Activated naive CD8-positive, alpha-beta T cell (primary cell): ENCODE data around the gene ZNF747.

Source experiments
- H3K27ac Mint-ChIP-seq: one replicate; pipeline ENCODE4 v1.8.0; 2021; ENCODE audit warnings: mixed read lengths
- H3K27me3 Mint-ChIP-seq: one replicate; pipeline ENCODE4 v1.8.0; 2021; ENCODE audit warnings: mixed read lengths
- H3K36me3 Mint-ChIP-seq: one replicate; pipeline ENCODE4 v1.8.0; 2021; ENCODE audit warnings: mixed read lengths
- H3K4me1 Mint-ChIP-seq: one replicate; pipeline ENCODE4 v1.8.0; 2021; ENCODE audit warnings: low read depth, mixed read lengths
- H3K4me3 Mint-ChIP-seq: one replicate; pipeline ENCODE4 v1.8.0; 2021; ENCODE audit warnings: mild to moderate bottlenecking, mixed read lengths
- H3K9me3 Mint-ChIP-seq: one replicate; pipeline ENCODE4 v1.8.0; 2021; ENCODE audit warnings: low read depth, mixed read lengths

The ZNF747 gene

GRCh38 chr16:30488764-30489605 lies 45.7 kb downstream of the ZNF747 start:
- Mint-ChIP-seq H3K27ac (peak overlapping the region; percentile 11), H3K4me1 (peaks cover 30% of the 10 kb centered on the region), H3K4me3 (no peak overlapping the region), H3K27me3 (no peaks in the 10 kb centered on the region), H3K36me3 (peaks cover 14% of the 10 kb centered on the region), H3K9me3 (no peaks in the 10 kb centered on the region)

- Mint-ChIP-seq H3K27me3 (no peaks in the 10 kb centered on the region), H3K4me3 (no peak overlapping the region), H3K4me1 (peaks cover 33% of the 10 kb centered on the region), H3K27ac (peak overlapping the region; percentile 30), H3K9me3 (no peaks in the 10 kb centered on the region), H3K36me3 (peaks cover 11% of the 10 kb centered on the region)
These were observed 48.7 kb downstream of the ZNF747 start for GRCh38 chr16:30485818-30486436.

- Mint-ChIP-seq H3K36me3 (peaks cover 12% of the 10 kb centered on the region), H3K4me1 (peaks cover 35% of the 10 kb centered on the region), H3K27me3 (no peaks in the 10 kb centered on the region), H3K9me3 (no peaks in the 10 kb centered on the region), H3K27ac (peak overlapping the region; percentile 64), H3K4me3 (no peak overlapping the region)
These were observed 49.8 kb downstream of the ZNF747 start for GRCh38 chr16:30484887-30485286.

GRCh38 chr16:30482366-30482765 lies 52.3 kb downstream of the ZNF747 start:
- H3K27me3 Mint-ChIP-seq, result no peaks in the 10 kb centered on the region
- H3K4me3 Mint-ChIP-seq, result peak overlapping the region; percentile 12
- H3K4me1 Mint-ChIP-seq, result peaks cover 41% of the 10 kb centered on the region
- peaks cover 11% of the 10 kb centered on the region for H3K36me3 Mint-ChIP-seq
- H3K27ac Mint-ChIP-seq, result peak overlapping the region; percentile 81
- H3K9me3 Mint-ChIP-seq, result no peaks in the 10 kb centered on the region

- Mint-ChIP-seq H3K36me3 (peaks cover 11% of the 10 kb centered on the region), H3K4me1 (peaks cover 47% of the 10 kb centered on the region), H3K9me3 (no peaks in the 10 kb centered on the region), H3K27me3 (no peaks in the 10 kb centered on the region), H3K27ac (peak overlapping the region; percentile 54), H3K4me3 (no peak overlapping the region)
These were observed 53.3 kb downstream of the ZNF747 start for GRCh38 chr16:30481381-30481780.
